ENCODE data around the gene KIAA0825. TPM values are rescaled to one million over a fixed set of nuclear protein-coding genes. Genes with fewer than 3 reads are reported as not detected.

The KIAA0825 gene
- total RNA-seq, 4 donors from 2014 or later, result 4.1 to 8.2 (median 5.6) TPM

- TF ChIP-seq POLR2A (IDR thresholded peaks at IDR 0.05) (no peak), CTCF (IDR thresholded peaks at IDR 0.05) (no peak)
- H3K4me3 ChIP-seq, result no peak overlapping the region
- no peaks in the 10 kb centered on the region for H3K36me3 ChIP-seq
- DNase-seq, result no peak
- no peaks in the 10 kb centered on the region for H3K27me3 ChIP-seq
- H3K4me1 ChIP-seq, result no peaks in the 10 kb centered on the region
- H3K9me3 ChIP-seq, result no peaks in the 10 kb centered on the region
- no peak overlapping the region for H3K27ac ChIP-seq
Measured at GRCh38 chr5:94313696-94314095, 304.7 kb downstream of the KIAA0825 start.

GRCh38 chr5:94313188-94313587 lies 305.2 kb downstream of the KIAA0825 start:
- H3K9me3 ChIP-seq, result no peaks in the 10 kb centered on the region
- H3K27me3 ChIP-seq, result no peaks in the 10 kb centered on the region
- no peak overlapping the region for H3K4me3 ChIP-seq
- TF ChIP-seq CTCF (IDR thresholded peaks at IDR 0.05) (no peak), POLR2A (IDR thresholded peaks at IDR 0.05) (no peak)
- H3K4me1 ChIP-seq, result no peaks in the 10 kb centered on the region
- no peaks in the 10 kb centered on the region for H3K36me3 ChIP-seq
- H3K27ac ChIP-seq, result no peak overlapping the region
- DNase-seq, result no peak

GRCh38 chr5:94312298-94312697 lies 306.1 kb downstream of the KIAA0825 start:
- Histone ChIP-seq H3K4me3 (no peak overlapping the region), H3K27me3 (no peaks in the 10 kb centered on the region), H3K9me3 (no peaks in the 10 kb centered on the region), H3K27ac (no peak overlapping the region), H3K4me1 (no peaks in the 10 kb centered on the region), H3K36me3 (no peaks in the 10 kb centered on the region)
- DNase-seq, result no peak
- no peak for TF ChIP-seq CTCF (IDR thresholded peaks at IDR 0.05)
- no peak for TF ChIP-seq POLR2A (IDR thresholded peaks at IDR 0.05)

- H3K27me3 ChIP-seq, result no peaks in the 10 kb centered on the region
- H3K9me3 ChIP-seq, result no peaks in the 10 kb centered on the region
- H3K36me3 ChIP-seq, result no peaks in the 10 kb centered on the region
- no peak for DNase-seq
- no peaks in the 10 kb centered on the region for H3K4me1 ChIP-seq
- H3K27ac ChIP-seq, result no peak overlapping the region
- TF ChIP-seq POLR2A (IDR thresholded peaks at IDR 0.05) (no peak), CTCF (IDR thresholded peaks at IDR 0.05) (no peak)
- H3K4me3 ChIP-seq, result no peak overlapping the region
Measured at GRCh38 chr5:94310833-94311232, 307.6 kb downstream of the KIAA0825 start.

- Histone ChIP-seq H3K27ac (no peak overlapping the region), H3K27me3 (no peaks in the 10 kb centered on the region), H3K4me3 (no peak overlapping the region), H3K4me1 (no peaks in the 10 kb centered on the region), H3K9me3 (no peaks in the 10 kb centered on the region), H3K36me3 (no peaks in the 10 kb centered on the region)
- TF ChIP-seq POLR2A (IDR thresholded peaks at IDR 0.05) (no peak), CTCF (IDR thresholded peaks at IDR 0.05) (no peak)
- DNase-seq, result no peak
Measured at GRCh38 chr5:94309141-94309540, 309.3 kb downstream of the KIAA0825 start.

- H3K9me3 ChIP-seq, result no peaks in the 10 kb centered on the region
- no peaks in the 10 kb centered on the region for H3K36me3 ChIP-seq
- no peak for DNase-seq
- no peaks in the 10 kb centered on the region for H3K27me3 ChIP-seq
- no peak overlapping the region for H3K27ac ChIP-seq
- no peak overlapping the region for H3K4me3 ChIP-seq
- H3K4me1 ChIP-seq, result no peaks in the 10 kb centered on the region
- TF ChIP-seq POLR2A (IDR thresholded peaks at IDR 0.05), result no peak
- no peak for TF ChIP-seq CTCF (IDR thresholded peaks at IDR 0.05)
Measured at GRCh38 chr5:94308442-94308841, 310.0 kb downstream of the KIAA0825 start.

All from Peyer's patch (tissue), 4 donors.